GM12878 (cell line): ENCODE measurements around the gene ODF2L. TPM values are rescaled to one million over a fixed set of nuclear protein-coding genes. Genes with fewer than 3 reads are reported as not detected.
A peak's percentile ranks its signal among the peaks of the same experiment; 100 is the strongest.

Experiments used
- ATAC-seq: fragments of 200-7000 bp; cut with Tn5 transposase; 3 replicates; pipeline ENCODE4 v1.9.1; 2020; ENCODE audit warnings: mild to moderate bottlenecking, moderate library complexity
- BruUV-seq: library from RNA; stranded (reverse); fragments of 400-500 nt; replicated peaks from 2 replicates; lab custom pipeline; 2021; lab: Mats Ljungman, UMichigan
- CTCF ChIA-PET: fragments of 300-600 bp; sonication (Branson Sonifier 250); formaldehyde crosslinking; extraction: SDS; loops from one replicate; lab custom pipeline; 2021; ENCODE audit warnings: inconsistent platforms; lab: Yijun Ruan, JAX
- POLR2A ChIA-PET: fragments of 350-600 bp; formaldehyde crosslinking; extraction: SDS; loops from one replicate; lab custom pipeline; 2021; ENCODE audit warnings: inconsistent platforms; lab: Charles Lee
- RAD21 ChIA-PET: fragments of 300-600 bp; sonication (Branson Sonifier 250); formaldehyde crosslinking; loops from one replicate; lab custom pipeline; 2023; ENCODE audit warnings: antibody characterized with exemption; ENCODE audit not compliant: unreplicated experiment; lab: Charles Lee
- SMC1A ChIA-PET: fragments of 300-600 bp; sonication (Branson Sonifier 250); formaldehyde crosslinking; loops from one replicate; lab custom pipeline; 2023; ENCODE audit not compliant: unreplicated experiment, uncharacterized antibody; lab: Charles Lee
- DNase-seq: peaks from one replicate; pipeline ENCODE4 v3.0.0-alpha.2; 2011; ENCODE audit warnings: low read depth, low spot score
- FAIRE-seq: peaks from 3 replicates; lab custom pipeline; 2011; peaks lifted over from hg19 to GRCh38; lab: Jason Lieb, UNC
- H2AFZ ChIP-seq: 2 replicates; pipeline ENCODE4 v1.6.0; 2011; ENCODE audit warnings: low read depth, low read length, control low read depth; ENCODE audit not compliant: control insufficient read depth
- H3K27ac ChIP-seq: 2 replicates; pipeline ENCODE4 v1.5.1; 2011; ENCODE audit warnings: control low read depth; ENCODE audit not compliant: control insufficient read depth, insufficient read depth
- H3K27me3 ChIP-seq, 2 experiments: replicated peaks in 1 of 2; 2 replicates each; pipeline versions ENCODE4 v1.6.0 to v1.6.1; 2011; ENCODE audit warnings: low read length in 1 of 2; ENCODE audit not compliant: control insufficient read depth in 2 of 2, insufficient read depth in 2 of 2
- H3K36me3 ChIP-seq, 2 experiments: 2 replicates each; pipeline ENCODE4 v1.5.1; 2011; ENCODE audit warnings: low read length in 1 of 2; ENCODE audit not compliant: control insufficient read depth in 2 of 2, insufficient read depth in 2 of 2
- H3K4me1 ChIP-seq: 2 replicates; pipeline ENCODE4 v1.6.1; 2011; ENCODE audit warnings: mild to moderate bottlenecking, low read length, moderate library complexity, mixed read lengths; ENCODE audit not compliant: control insufficient read depth, insufficient read depth
- H3K4me2 ChIP-seq: 2 replicates; pipeline ENCODE4 v1.6.0; 2011; ENCODE audit warnings: control low read depth; ENCODE audit not compliant: control insufficient read depth, insufficient read depth
- H3K4me3 ChIP-seq: fragments of 200-600 bp; sonication (generic); 2 replicates; pipeline ENCODE4 v1.5.1; 2016
- H3K79me2 ChIP-seq: 2 replicates; pipeline ENCODE4 v1.6.0; 2011; ENCODE audit warnings: low read length; ENCODE audit not compliant: control insufficient read depth, insufficient read depth
- H3K9ac ChIP-seq: 2 replicates; pipeline ENCODE4 v1.8.0; 2011; ENCODE audit warnings: low read length, control low read depth, mixed read lengths; ENCODE audit not compliant: control insufficient read depth, insufficient read depth
- H3K9me3 ChIP-seq: replicated peaks from 3 replicates; pipeline ENCODE4 v1.5.1; 2011; ENCODE audit warnings: mild to moderate bottlenecking, low read length; ENCODE audit not compliant: control insufficient read depth, insufficient read depth
- H4K20me1 ChIP-seq: 2 replicates; pipeline ENCODE4 v1.6.0; 2011; ENCODE audit not compliant: control insufficient read depth, insufficient read depth
- BCL11A ChIP-seq: IDR thresholded peaks from 2 replicates; pipeline ENCODE4 v1.6.1; 2011; ENCODE audit warnings: low read depth, low read length
- ETV6 ChIP-seq, 2 experiments: fragments of 450-650 bp in 1 of 2; IDR thresholded peaks in 1 of 2; conservative IDR thresholded peaks in 1 of 2; 2 replicates each; pipeline ENCODE4 v1.6.1; 2014; ENCODE audit warnings: antibody characterized with exemption in 1 of 2, borderline replicate concordance in 1 of 2, low read depth in 1 of 2, mild to moderate bottlenecking in 1 of 2, moderate library complexity in 1 of 2
- IRF4 ChIP-seq: IDR thresholded peaks from 2 replicates; pipeline ENCODE4 v1.6.1; 2011; ENCODE audit warnings: low read depth, low read length
- IRF5 ChIP-seq: fragments of 450-650 bp; IDR thresholded peaks from 2 replicates; pipeline ENCODE4 v1.6.1; 2017; ENCODE audit warnings: borderline replicate concordance
- JUND ChIP-seq: IDR thresholded peaks from 2 replicates; pipeline ENCODE4 v1.6.1; 2012; ENCODE audit warnings: low read depth, mild to moderate bottlenecking, low read length, improper control_type of control experiment, moderate library complexity
- MEF2A ChIP-seq: IDR thresholded peaks from 2 replicates; pipeline ENCODE4 v1.6.1; 2011; ENCODE audit warnings: low read depth, mild to moderate bottlenecking, low read length, moderate library complexity; ENCODE audit not compliant: insufficient read depth
- MYB ChIP-seq: fragments of 150-350 bp; IDR thresholded peaks from 2 replicates; pipeline ENCODE4 v1.6.1; 2014; ENCODE audit warnings: mild to moderate bottlenecking, low read depth, low read length, borderline replicate concordance
- PAX8 ChIP-seq: fragments of 450-650 bp; IDR thresholded peaks from 2 replicates; pipeline ENCODE4 v1.6.1; 2017; ENCODE audit warnings: mild to moderate bottlenecking, moderate library complexity
- SKIL ChIP-seq: fragments of 450-650 bp; IDR thresholded peaks from 2 replicates; pipeline ENCODE4 v1.6.1; 2017; ENCODE audit warnings: mild to moderate bottlenecking, low read depth, inconsistent platforms; ENCODE audit not compliant: poor library complexity, severe bottlenecking
- SPI1 ChIP-seq: IDR thresholded peaks from 2 replicates; pipeline ENCODE4 v1.6.1; 2011; ENCODE audit warnings: low read depth, mild to moderate bottlenecking, low read length, moderate library complexity, borderline replicate concordance; ENCODE audit not compliant: insufficient read depth
- SREBF2 ChIP-seq: IDR thresholded peaks from 2 replicates; pipeline ENCODE4 v1.6.1; 2012; ENCODE audit warnings: mild to moderate bottlenecking, low read length
- TAF1 ChIP-seq: IDR thresholded peaks from 2 replicates; pipeline ENCODE4 v1.6.1; 2011; ENCODE audit warnings: mild to moderate bottlenecking, low read depth, low read length, borderline replicate concordance
- TARDBP ChIP-seq: IDR thresholded peaks from 2 replicates; pipeline ENCODE4 v1.6.1; 2016; ENCODE audit warnings: borderline replicate concordance
- YBX1 ChIP-seq: fragments of 450-650 bp; IDR thresholded peaks from 2 replicates; pipeline ENCODE4 v1.6.1; 2016; ENCODE audit warnings: antibody characterized with exemption
- WGBS: methylation state at CpG from one replicate; pipeline ENCODE4 v1.1.6; 2016; ENCODE audit warnings: low lambda C conversion rate; ENCODE audit not compliant: insufficient replicate concordance, insufficient coverage; ENCODE audit errors: missing lambda C conversion rate; 5-methylcytosine and 5-hydroxymethylcytosine counted together
- in situ Hi-C: fragments of 300-500 bp; cut with MboI; formaldehyde crosslinking; loops from 9 replicates; pipeline ENCODE4 v1.14.3; 2018; ENCODE audit warnings: mixed read lengths
- intact Hi-C: fragments of 100-400 bp; cut with micrococcal nuclease; formaldehyde crosslinking; loops from one replicate; pipeline ENCODE4 v1.14.2; 2022; ENCODE audit not compliant: unreplicated experiment
- polyA plus RNA-seq, 11 experiments: library from polyadenylated mRNA; depleted of rRNA in 4 of 11; unstranded in 6 of 11; stranded (reverse) in 5 of 11; fragments of >200 nt; fragmentation: Nextera tagmentation in 4 of 11; fragmentation: Illumina TruSeq in 1 of 11; extraction: Ambion mirVana in 4 of 11; extraction: Trizol in 1 of 11; gene quantifications; 1 replicate in 1 of 11; 2 replicates in 10 of 11; pipeline versions ENCODE4 v1.2.1 to v1.2.3, GENCODE V29; 2011 to 2016; ENCODE audit warnings: inconsistent platforms in 2 of 11, missing spikeins in 2 of 11, low read depth in 1 of 11
- total RNA-seq, 4 experiments: library from RNA; depleted of rRNA in 3 of 4; stranded (reverse); fragments of >200 nt in 3 of 4; fragmentation: Illumina TruSeq in 1 of 4; extraction: Trizol in 1 of 4; gene quantifications; 2 replicates each; pipeline versions ENCODE4 v1.2.1 to v1.2.3, GENCODE V29; 2013 to 2021
- TF ChIP-seq, protein P1 (sequence below): fragments of 150-350 bp; IDR thresholded peaks from 2 replicates; pipeline ENCODE4 v1.6.1; 2016; ENCODE audit warnings: low read depth, low read length
- TF ChIP-seq, protein P2 (sequence below): fragments of 150-350 bp; IDR thresholded peaks from 2 replicates; pipeline ENCODE4 v1.6.1; 2014; ENCODE audit warnings: mild to moderate bottlenecking, low read depth, low read length

The ODF2L gene
- total and polyA plus RNA-seq, 10 of the 15 experiments (the other 5 are each of a cell fraction or from before 2014, with no cell fraction given): 10.4 to 29.5 (median 18.5) TPM

- peak overlapping the region; percentile 96 for H3K4me3 ChIP-seq
- peak overlapping the region; percentile 93 for H3K4me2 ChIP-seq
- H4K20me1 ChIP-seq: no peaks in the 10 kb centered on the region
- H3K4me1 ChIP-seq: no peaks in the 10 kb centered on the region
- BruUV-seq: no TSS peak
- in situ Hi-C loops (loop anchor here (25.0 kb wide), 1 partner anchor 691 kb away; no protein-coding TSS in a partner anchor), intact Hi-C loops (no loop called here)
- POLR2A ChIA-PET: interaction anchor here (1.5 kb wide), 1 partner anchor 308 kb away, joined by 5 read pairs; the partner anchor contains the start of gene SH3GLB1
- H3K9me3 ChIP-seq: no peaks in the 10 kb centered on the region
- FAIRE-seq (no peak), ATAC-seq (peak; percentile 13), DNase-seq (no peak)
- RAD21 ChIA-PET: interaction anchor here (0.7 to 2.3 kb wide), 6 partner anchors 11 to 100 kb away, joined by 3 to 8 read pairs (median 5); no protein-coding TSS in a partner anchor
- peak overlapping the region; percentile 59 for H3K9ac ChIP-seq
- 0% methylated on average over 9 of the region's 9 CpGs for WGBS
- CTCF ChIA-PET: interaction anchor here (0.8 to 2.6 kb wide), 7 partner anchors 11 to 105 kb away, joined by 4 to 13 read pairs (median 7); no protein-coding TSS in a partner anchor
- peak overlapping the region; percentile 54 for H3K27ac ChIP-seq
- no peaks in the 10 kb centered on the region for H3K27me3 ChIP-seq
- no peaks in the 10 kb centered on the region for H3K36me3 ChIP-seq
- peaks cover 5% of the 10 kb centered on the region for H3K79me2 ChIP-seq
- SMC1A ChIA-PET: interaction anchor here (0.6 to 4.4 kb wide), 6 partner anchors 9 to 427 kb away, joined by 3 to 20 read pairs (median 4); partner anchors contain the start of gene SH3GLB1
- peak overlapping the region; percentile 97 for H2AFZ ChIP-seq
- TF ChIP-seq ETV6 (conservative IDR thresholded peaks at IDR 0.05 in 1 of 2, IDR thresholded peaks at IDR 0.05 in 1 of 2; ENCODE audit: borderline replicate concordance in 1 of 2, low read depth in 1 of 2) (no peak), SKIL (no peak), JUND (no peak), TAF1 (no peak), IRF5 (no peak), BCL11A (no peak), SPI1 (no peak), MYB (no peak), SREBF2 (no peak), MEF2A (no peak), TARDBP (no peak), PAX8 (no peak), IRF4 (no peak), YBX1 (no peak)
- TF ChIP-seq, protein P1, sequence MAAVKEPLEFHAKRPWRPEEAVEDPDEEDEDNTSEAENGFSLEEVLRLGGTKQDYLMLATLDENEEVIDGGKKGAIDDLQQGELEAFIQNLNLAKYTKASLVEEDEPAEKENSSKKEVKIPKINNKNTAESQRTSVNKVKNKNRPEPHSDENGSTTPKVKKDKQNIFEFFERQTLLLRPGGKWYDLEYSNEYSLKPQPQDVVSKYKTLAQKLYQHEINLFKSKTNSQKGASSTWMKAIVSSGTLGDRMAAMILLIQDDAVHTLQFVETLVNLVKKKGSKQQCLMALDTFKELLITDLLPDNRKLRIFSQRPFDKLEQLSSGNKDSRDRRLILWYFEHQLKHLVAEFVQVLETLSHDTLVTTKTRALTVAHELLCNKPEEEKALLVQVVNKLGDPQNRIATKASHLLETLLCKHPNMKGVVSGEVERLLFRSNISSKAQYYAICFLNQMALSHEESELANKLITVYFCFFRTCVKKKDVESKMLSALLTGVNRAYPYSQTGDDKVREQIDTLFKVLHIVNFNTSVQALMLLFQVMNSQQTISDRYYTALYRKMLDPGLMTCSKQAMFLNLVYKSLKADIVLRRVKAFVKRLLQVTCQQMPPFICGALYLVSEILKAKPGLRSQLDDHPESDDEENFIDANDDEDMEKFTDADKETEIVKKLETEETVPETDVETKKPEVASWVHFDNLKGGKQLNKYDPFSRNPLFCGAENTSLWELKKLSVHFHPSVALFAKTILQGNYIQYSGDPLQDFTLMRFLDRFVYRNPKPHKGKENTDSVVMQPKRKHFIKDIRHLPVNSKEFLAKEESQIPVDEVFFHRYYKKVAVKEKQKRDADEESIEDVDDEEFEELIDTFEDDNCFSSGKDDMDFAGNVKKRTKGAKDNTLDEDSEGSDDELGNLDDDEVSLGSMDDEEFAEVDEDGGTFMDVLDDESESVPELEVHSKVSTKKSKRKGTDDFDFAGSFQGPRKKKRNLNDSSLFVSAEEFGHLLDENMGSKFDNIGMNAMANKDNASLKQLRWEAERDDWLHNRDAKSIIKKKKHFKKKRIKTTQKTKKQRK: no peak
- TF ChIP-seq, protein P2, sequence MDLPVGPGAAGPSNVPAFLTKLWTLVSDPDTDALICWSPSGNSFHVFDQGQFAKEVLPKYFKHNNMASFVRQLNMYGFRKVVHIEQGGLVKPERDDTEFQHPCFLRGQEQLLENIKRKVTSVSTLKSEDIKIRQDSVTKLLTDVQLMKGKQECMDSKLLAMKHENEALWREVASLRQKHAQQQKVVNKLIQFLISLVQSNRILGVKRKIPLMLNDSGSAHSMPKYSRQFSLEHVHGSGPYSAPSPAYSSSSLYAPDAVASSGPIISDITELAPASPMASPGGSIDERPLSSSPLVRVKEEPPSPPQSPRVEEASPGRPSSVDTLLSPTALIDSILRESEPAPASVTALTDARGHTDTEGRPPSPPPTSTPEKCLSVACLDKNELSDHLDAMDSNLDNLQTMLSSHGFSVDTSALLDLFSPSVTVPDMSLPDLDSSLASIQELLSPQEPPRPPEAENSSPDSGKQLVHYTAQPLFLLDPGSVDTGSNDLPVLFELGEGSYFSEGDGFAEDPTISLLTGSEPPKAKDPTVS: no peak
Measured at GRCh38 chr1:86396498-86396890, 371 bp upstream of the ODF2L start.
